ENCODE data around the gene COL7A1. TPM values are rescaled to one million over a fixed set of nuclear protein-coding genes. Genes with fewer than 3 reads are reported as not detected.

The COL7A1 gene
- total RNA-seq, 1 experiment from 2014 or later: 5.2 TPM

- intact Hi-C loops (cut with micrococcal nuclease; ENCODE audit: unreplicated experiment): no loop called here
- no peak for TF ChIP-seq CTCF (IDR thresholded peaks at IDR 0.05; ENCODE audit: insufficient read depth in 1 of 2, low read depth in 1 of 2, low read length in 1 of 2, severe bottlenecking in 1 of 2, unreplicated experiment in 1 of 2)
- CTCF ChIA-PET: no interaction called here
- H3K4me3 ChIP-seq (ENCODE audit: low read depth, low read length): no peak overlapping the region
- Mint-ChIP-seq H3K4me3 (ENCODE audit: unreplicated experiment) (no peak overlapping the region), H3K36me3 (ENCODE audit: insufficient read depth, unreplicated experiment) (peaks cover 21% of the 10 kb centered on the region), H3K9me3 (ENCODE audit: unreplicated experiment) (no peaks in the 10 kb centered on the region), H3K27me3 (ENCODE audit: insufficient read depth, unreplicated experiment) (no peaks in the 10 kb centered on the region), H3K27ac (ENCODE audit: unreplicated experiment) (no peak overlapping the region), H3K4me1 (ENCODE audit: low read depth, unreplicated experiment) (peaks cover 11% of the 10 kb centered on the region)
- BruUV-seq (replicated peaks): no TSS peak
- H3K27me3 ChIP-seq (replicated peaks; ENCODE audit: control insufficient read depth, insufficient read depth, low read length): no peaks in the 10 kb centered on the region
- no peak for DNase-seq
- H3K9me3 ChIP-seq: no peaks in the 10 kb centered on the region
- H3K36me3 ChIP-seq (ENCODE audit: control insufficient read depth, insufficient read depth, low read length): peaks cover 4% of the 10 kb centered on the region
- POLR2A ChIA-PET: no interaction called here
- H3K4me1 ChIP-seq: peaks cover 8% of the 10 kb centered on the region; the same call in 1 of the 2 replicates
Observed at GRCh38 chr3:48630833-48631232, 35.7 kb upstream of the COL7A1 start.

GRCh38 chr3:48630407-48630806 is 35.3 kb upstream of the COL7A1 start:
- no peak for DNase-seq
- H3K4me1 Mint-ChIP-seq (ENCODE audit: low read depth, unreplicated experiment): peaks cover 11% of the 10 kb centered on the region
- H3K4me3 ChIP-seq (ENCODE audit: low read depth, low read length): no peak overlapping the region
- POLR2A ChIA-PET: no interaction called here
- H3K36me3 Mint-ChIP-seq (ENCODE audit: insufficient read depth, unreplicated experiment): peaks cover 20% of the 10 kb centered on the region
- H3K4me1 ChIP-seq: peaks cover 6% of the 10 kb centered on the region; the same call in 1 of the 2 replicates
- H3K27me3 ChIP-seq (replicated peaks; ENCODE audit: control insufficient read depth, insufficient read depth, low read length): no peaks in the 10 kb centered on the region
- H3K27ac Mint-ChIP-seq (ENCODE audit: unreplicated experiment): no peak overlapping the region
- intact Hi-C loops (cut with micrococcal nuclease; ENCODE audit: unreplicated experiment): no loop called here
- CTCF ChIA-PET: no interaction called here
- peaks cover 4% of the 10 kb centered on the region for H3K36me3 ChIP-seq (ENCODE audit: control insufficient read depth, insufficient read depth, low read length)
- no TSS peak for BruUV-seq (replicated peaks)
- H3K9me3 ChIP-seq: no peaks in the 10 kb centered on the region
- H3K27me3 Mint-ChIP-seq (ENCODE audit: insufficient read depth, unreplicated experiment): no peaks in the 10 kb centered on the region
- no peak for TF ChIP-seq CTCF (IDR thresholded peaks at IDR 0.05; ENCODE audit: insufficient read depth in 1 of 2, low read depth in 1 of 2, low read length in 1 of 2, severe bottlenecking in 1 of 2, unreplicated experiment in 1 of 2)
- no peak overlapping the region for H3K4me3 Mint-ChIP-seq (ENCODE audit: unreplicated experiment)
- H3K9me3 Mint-ChIP-seq (ENCODE audit: unreplicated experiment): no peaks in the 10 kb centered on the region

- no peak overlapping the region for H3K4me3 ChIP-seq (ENCODE audit: low read depth, low read length)
- H3K27me3 ChIP-seq (replicated peaks; ENCODE audit: control insufficient read depth, insufficient read depth, low read length): no peaks in the 10 kb centered on the region
- H3K4me1 ChIP-seq: peaks cover 6% of the 10 kb centered on the region; the same call in 1 of the 2 replicates
- no TSS peak for BruUV-seq (replicated peaks)
- Mint-ChIP-seq H3K27ac (ENCODE audit: unreplicated experiment) (no peak overlapping the region), H3K4me1 (ENCODE audit: low read depth, unreplicated experiment) (peaks cover 11% of the 10 kb centered on the region), H3K4me3 (ENCODE audit: unreplicated experiment) (no peak overlapping the region), H3K36me3 (ENCODE audit: insufficient read depth, unreplicated experiment) (peaks cover 18% of the 10 kb centered on the region), H3K9me3 (ENCODE audit: unreplicated experiment) (no peaks in the 10 kb centered on the region), H3K27me3 (ENCODE audit: insufficient read depth, unreplicated experiment) (no peaks in the 10 kb centered on the region)
- TF ChIP-seq CTCF (IDR thresholded peaks at IDR 0.05; ENCODE audit: insufficient read depth in 1 of 2, low read depth in 1 of 2, low read length in 1 of 2, severe bottlenecking in 1 of 2, unreplicated experiment in 1 of 2): no peak
- peaks cover 4% of the 10 kb centered on the region for H3K36me3 ChIP-seq (ENCODE audit: control insufficient read depth, insufficient read depth, low read length)
- no peaks in the 10 kb centered on the region for H3K9me3 ChIP-seq
- DNase-seq: no peak
- intact Hi-C loops (cut with micrococcal nuclease; ENCODE audit: unreplicated experiment): no loop called here
- ChIA-PET POLR2A (no interaction called here), CTCF (no interaction called here)
Observed at GRCh38 chr3:48629894-48630293, 34.8 kb upstream of the COL7A1 start.

Measured in Caco-2 (cell line).